ENCODE data around the gene MALAT1. TPM values are rescaled to one million over a fixed set of nuclear protein-coding genes. Genes with fewer than 3 reads are reported as not detected.
A peak's percentile ranks its signal among the peaks of the same experiment; 100 is the strongest.

The MALAT1 gene
- polyA plus RNA-seq, 1 experiment, result 924 TPM

DNA sequence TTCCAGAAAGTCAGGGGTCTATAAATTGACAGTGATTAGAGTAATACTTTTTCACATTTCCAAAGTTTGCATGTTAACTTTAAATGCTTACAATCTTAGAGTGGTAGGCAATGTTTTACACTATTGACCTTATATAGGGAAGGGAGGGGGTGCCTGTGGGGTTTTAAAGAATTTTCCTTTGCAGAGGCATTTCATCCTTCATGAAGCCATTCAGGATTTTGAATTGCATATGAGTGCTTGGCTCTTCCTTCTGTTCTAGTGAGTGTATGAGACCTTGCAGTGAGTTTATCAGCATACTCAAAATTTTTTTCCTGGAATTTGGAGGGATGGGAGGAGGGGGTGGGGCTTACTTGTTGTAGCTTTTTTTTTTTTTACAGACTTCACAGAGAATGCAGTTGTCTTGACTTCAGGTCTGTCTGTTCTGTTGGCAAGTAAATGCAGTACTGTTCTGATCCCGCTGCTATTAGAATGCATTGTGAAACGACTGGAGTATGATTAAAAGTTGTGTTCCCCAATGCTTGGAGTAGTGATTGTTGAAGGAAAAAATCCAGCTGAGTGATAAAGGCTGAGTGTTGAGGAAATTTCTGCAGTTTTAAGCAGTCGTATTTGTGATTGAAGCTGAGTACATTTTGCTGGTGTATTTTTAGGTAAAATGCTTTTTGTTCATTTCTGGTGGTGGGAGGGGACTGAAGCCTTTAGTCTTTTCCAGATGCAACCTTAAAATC is 5.3 kb downstream of the MALAT1 start:
- CTCF ChIA-PET, result interaction anchor here (1.1 to 8.7 kb wide), 4 partner anchors 25 to 86 kb away, joined by 4 to 128 read pairs (median 9); no protein-coding TSS in a partner anchor
- TF ChIP-seq, protein P1, sequence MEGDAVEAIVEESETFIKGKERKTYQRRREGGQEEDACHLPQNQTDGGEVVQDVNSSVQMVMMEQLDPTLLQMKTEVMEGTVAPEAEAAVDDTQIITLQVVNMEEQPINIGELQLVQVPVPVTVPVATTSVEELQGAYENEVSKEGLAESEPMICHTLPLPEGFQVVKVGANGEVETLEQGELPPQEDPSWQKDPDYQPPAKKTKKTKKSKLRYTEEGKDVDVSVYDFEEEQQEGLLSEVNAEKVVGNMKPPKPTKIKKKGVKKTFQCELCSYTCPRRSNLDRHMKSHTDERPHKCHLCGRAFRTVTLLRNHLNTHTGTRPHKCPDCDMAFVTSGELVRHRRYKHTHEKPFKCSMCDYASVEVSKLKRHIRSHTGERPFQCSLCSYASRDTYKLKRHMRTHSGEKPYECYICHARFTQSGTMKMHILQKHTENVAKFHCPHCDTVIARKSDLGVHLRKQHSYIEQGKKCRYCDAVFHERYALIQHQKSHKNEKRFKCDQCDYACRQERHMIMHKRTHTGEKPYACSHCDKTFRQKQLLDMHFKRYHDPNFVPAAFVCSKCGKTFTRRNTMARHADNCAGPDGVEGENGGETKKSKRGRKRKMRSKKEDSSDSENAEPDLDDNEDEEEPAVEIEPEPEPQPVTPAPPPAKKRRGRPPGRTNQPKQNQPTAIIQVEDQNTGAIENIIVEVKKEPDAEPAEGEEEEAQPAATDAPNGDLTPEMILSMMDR (IDR thresholded peaks at IDR 0.05; ENCODE audit: insufficient read depth, low read depth, low read length), result no peak
- DNase-seq (ENCODE audit: low read depth), result no peak
- Histone ChIP-seq H3K4me3 (ENCODE audit: low read depth, low read length) (peak overlapping the region; percentile 76), H3K27me3 (ENCODE audit: control insufficient read depth, insufficient read depth, low read length) (no peaks in the 10 kb centered on the region), H3K36me3 (ENCODE audit: control insufficient read depth, insufficient read depth, low read length) (peaks cover 19% of the 10 kb centered on the region)
- POLR2A ChIA-PET, result interaction anchor here (0.6 to 7.8 kb wide), 9 partner anchors 13 to 206 kb away, joined by 3 to 80 read pairs (median 6); no protein-coding TSS in a partner anchor

DNA sequence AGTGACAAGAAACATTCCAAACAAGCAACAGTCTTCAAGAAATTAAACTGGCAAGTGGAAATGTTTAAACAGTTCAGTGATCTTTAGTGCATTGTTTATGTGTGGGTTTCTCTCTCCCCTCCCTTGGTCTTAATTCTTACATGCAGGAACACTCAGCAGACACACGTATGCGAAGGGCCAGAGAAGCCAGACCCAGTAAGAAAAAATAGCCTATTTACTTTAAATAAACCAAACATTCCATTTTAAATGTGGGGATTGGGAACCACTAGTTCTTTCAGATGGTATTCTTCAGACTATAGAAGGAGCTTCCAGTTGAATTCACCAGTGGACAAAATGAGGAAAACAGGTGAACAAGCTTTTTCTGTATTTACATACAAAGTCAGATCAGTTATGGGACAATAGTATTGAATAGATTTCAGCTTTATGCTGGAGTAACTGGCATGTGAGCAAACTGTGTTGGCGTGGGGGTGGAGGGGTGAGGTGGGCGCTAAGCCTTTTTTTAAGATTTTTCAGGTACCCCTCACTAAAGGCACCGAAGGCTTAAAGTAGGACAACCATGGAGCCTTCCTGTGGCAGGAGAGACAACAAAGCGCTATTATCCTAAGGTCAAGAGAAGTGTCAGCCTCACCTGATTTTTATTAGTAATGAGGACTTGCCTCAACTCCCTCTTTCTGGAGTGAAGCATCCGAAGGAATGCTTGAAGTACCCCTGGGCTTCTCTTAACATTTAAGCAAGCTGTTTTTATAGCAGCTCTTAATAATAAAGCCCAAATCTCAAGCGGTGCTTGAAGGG is 6.0 kb downstream of the MALAT1 start:
- peaks cover 19% of the 10 kb centered on the region for H3K36me3 ChIP-seq (ENCODE audit: control insufficient read depth, insufficient read depth, low read length)
- ChIA-PET CTCF (interaction anchor here (0.7 to 8.7 kb wide), 6 partner anchors 8 to 87 kb away, joined by 3 to 128 read pairs (median 4); no protein-coding TSS in a partner anchor), POLR2A (interaction anchor here (0.6 to 7.8 kb wide), 11 partner anchors 11 to 396 kb away, joined by 3 to 80 read pairs (median 5); partner anchors contain the start of gene NEAT1)
- peak overlapping the region; percentile 76 for H3K4me3 ChIP-seq (ENCODE audit: low read depth, low read length)
- TF ChIP-seq, protein P1 (IDR thresholded peaks at IDR 0.05; ENCODE audit: insufficient read depth, low read depth, low read length), result no peak
- DNase-seq (ENCODE audit: low read depth), result no peak
- H3K27me3 ChIP-seq (ENCODE audit: control insufficient read depth, insufficient read depth, low read length), result no peaks in the 10 kb centered on the region

DNA sequence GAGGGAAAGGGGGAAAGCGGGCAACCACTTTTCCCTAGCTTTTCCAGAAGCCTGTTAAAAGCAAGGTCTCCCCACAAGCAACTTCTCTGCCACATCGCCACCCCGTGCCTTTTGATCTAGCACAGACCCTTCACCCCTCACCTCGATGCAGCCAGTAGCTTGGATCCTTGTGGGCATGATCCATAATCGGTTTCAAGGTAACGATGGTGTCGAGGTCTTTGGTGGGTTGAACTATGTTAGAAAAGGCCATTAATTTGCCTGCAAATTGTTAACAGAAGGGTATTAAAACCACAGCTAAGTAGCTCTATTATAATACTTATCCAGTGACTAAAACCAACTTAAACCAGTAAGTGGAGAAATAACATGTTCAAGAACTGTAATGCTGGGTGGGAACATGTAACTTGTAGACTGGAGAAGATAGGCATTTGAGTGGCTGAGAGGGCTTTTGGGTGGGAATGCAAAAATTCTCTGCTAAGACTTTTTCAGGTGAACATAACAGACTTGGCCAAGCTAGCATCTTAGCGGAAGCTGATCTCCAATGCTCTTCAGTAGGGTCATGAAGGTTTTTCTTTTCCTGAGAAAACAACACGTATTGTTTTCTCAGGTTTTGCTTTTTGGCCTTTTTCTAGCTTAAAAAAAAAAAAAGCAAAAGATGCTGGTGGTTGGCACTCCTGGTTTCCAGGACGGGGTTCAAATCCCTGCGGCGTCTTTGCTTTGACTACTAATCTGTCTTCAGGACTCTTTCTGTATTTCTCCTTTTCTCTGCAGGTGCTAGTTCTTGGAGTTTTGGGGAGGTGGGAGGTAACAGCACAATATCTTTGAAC is 6.8 kb downstream of the MALAT1 start:
- POLR2A ChIA-PET, result interaction anchor here (0.6 to 7.8 kb wide), 15 partner anchors 8 to 379 kb away, joined by 3 to 80 read pairs (median 10); partner anchors contain the start of genes MALAT1 and NEAT1
- H3K27me3 ChIP-seq (ENCODE audit: control insufficient read depth, insufficient read depth, low read length), result no peaks in the 10 kb centered on the region
- peaks cover 18% of the 10 kb centered on the region for H3K36me3 ChIP-seq (ENCODE audit: control insufficient read depth, insufficient read depth, low read length)
- CTCF ChIA-PET, result interaction anchor here (0.7 to 8.7 kb wide), 7 partner anchors 8 to 88 kb away, joined by 3 to 128 read pairs (median 4); no protein-coding TSS in a partner anchor
- H3K4me3 ChIP-seq (ENCODE audit: low read depth, low read length), result peak overlapping the region; percentile 76
- TF ChIP-seq, protein P1 (IDR thresholded peaks at IDR 0.05; ENCODE audit: insufficient read depth, low read depth, low read length), result no peak
- DNase-seq (ENCODE audit: low read depth), result no peak

DNA sequence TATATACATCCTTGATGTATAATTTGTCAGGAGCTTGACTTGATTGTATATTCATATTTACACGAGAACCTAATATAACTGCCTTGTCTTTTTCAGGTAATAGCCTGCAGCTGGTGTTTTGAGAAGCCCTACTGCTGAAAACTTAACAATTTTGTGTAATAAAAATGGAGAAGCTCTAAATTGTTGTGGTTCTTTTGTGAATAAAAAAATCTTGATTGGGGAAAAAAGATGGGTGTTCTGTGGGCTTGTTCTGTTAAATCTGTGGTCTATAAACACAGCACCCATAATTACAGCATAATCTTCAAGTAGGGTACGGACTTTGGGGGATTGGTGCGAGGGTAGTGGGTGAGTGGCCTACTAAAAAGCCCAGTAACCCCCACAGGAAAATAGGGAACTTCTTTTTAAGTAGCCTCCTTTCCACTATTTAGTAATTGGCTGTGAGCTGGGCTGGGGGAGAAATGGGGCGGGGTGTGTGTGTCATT is 7.5 kb downstream of the MALAT1 start:
- TF ChIP-seq, protein P1 (IDR thresholded peaks at IDR 0.05; ENCODE audit: insufficient read depth, low read depth, low read length), result no peak
- Histone ChIP-seq H3K4me3 (ENCODE audit: low read depth, low read length) (peak overlapping the region; percentile 76), H3K36me3 (ENCODE audit: control insufficient read depth, insufficient read depth, low read length) (peaks cover 18% of the 10 kb centered on the region), H3K27me3 (ENCODE audit: control insufficient read depth, insufficient read depth, low read length) (no peaks in the 10 kb centered on the region)
- POLR2A ChIA-PET, result interaction anchor here (0.6 to 7.8 kb wide), 13 partner anchors 8 to 546 kb away, joined by 3 to 80 read pairs (median 8); partner anchors contain the start of genes MALAT1, NEAT1 and SF3B2
- DNase-seq (ENCODE audit: low read depth), result no peak
- CTCF ChIA-PET, result interaction anchor here (0.9 to 8.7 kb wide), 4 partner anchors 9 to 89 kb away, joined by 3 to 128 read pairs (median 8); no protein-coding TSS in a partner anchor
